Ecto neural progenitor cell (in vitro differentiated cells): ENCODE results near the gene CEACAM16.
"Not testable (repeated sequence)": the region's sequence is repeated elsewhere in the genome, so short reads cannot be mapped to it uniquely, and the experiment has no call there.

Source experiments
- DNase-seq: peaks from one replicate; pipeline ENCODE4 v3.0.0-alpha.2; 2018; ENCODE audit warnings: low spot score

CEACAM16 gene

DNA sequence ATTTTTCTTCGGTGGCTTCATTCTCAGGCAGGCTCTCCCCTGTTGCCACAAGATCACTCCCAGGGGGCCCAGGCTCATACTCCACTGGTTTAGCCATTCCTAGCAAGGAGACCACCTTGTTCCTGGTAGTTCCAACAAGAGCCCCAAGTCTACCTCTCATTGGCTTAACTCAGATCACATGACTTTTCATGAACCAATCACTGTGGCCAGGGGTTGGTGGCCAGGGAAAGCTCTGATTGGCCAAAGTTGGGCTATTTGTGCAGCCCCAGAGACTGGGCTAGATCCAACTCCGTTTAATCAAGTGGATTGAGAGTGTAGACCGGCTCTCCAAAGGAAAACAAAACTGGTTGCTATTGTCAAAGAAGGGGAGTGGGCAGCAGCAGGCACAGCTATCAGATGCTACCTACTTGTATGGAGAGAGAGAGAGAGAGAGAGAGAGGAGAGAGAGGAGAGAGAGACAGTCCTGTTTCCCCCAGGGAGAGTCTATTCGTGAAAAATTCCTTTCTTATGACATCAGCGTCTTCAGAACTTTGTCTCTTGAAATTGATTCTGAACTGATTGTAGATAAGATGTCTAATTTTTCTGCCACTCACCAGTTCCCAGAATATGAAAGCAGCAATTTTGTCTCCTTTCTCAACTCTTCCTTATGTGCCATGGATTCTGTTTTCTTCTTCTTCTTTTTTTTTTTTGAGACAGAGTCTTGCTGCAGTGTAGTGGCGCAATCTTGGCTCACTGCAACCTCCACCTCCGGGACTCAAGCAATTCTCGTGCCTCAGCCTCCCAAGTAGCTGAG lies 21.7 kb upstream of the CEACAM16 start:
- no peak for DNase-seq

DNA sequence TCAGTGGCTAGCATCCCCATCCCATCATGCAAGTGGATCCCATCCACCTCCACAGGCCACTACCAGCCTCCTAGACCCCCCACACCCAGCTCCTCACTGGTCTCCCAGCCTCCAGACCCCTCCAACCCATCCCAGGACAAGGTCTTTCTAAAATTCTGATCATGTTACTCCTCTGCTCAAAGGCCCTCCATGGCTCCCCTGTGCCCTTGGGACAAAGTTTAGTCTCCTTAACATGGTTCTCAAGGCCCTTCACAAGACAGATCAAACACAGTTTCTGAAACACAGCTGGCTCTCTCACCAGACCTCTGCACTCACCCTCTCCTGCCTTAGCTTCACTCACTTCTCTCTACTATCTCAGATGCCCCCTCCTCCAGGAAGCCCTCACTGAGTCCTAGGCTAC lies 18.4 kb upstream of the CEACAM16 start:
- DNase-seq = no peak

GRCh38 chr19:44681992-44682790 lies 16.8 kb upstream of the CEACAM16 start:
- no peak for DNase-seq

GRCh38 chr19:44682807-44683206 lies 16.1 kb upstream of the CEACAM16 start:
- DNase-seq = no peak

DNA sequence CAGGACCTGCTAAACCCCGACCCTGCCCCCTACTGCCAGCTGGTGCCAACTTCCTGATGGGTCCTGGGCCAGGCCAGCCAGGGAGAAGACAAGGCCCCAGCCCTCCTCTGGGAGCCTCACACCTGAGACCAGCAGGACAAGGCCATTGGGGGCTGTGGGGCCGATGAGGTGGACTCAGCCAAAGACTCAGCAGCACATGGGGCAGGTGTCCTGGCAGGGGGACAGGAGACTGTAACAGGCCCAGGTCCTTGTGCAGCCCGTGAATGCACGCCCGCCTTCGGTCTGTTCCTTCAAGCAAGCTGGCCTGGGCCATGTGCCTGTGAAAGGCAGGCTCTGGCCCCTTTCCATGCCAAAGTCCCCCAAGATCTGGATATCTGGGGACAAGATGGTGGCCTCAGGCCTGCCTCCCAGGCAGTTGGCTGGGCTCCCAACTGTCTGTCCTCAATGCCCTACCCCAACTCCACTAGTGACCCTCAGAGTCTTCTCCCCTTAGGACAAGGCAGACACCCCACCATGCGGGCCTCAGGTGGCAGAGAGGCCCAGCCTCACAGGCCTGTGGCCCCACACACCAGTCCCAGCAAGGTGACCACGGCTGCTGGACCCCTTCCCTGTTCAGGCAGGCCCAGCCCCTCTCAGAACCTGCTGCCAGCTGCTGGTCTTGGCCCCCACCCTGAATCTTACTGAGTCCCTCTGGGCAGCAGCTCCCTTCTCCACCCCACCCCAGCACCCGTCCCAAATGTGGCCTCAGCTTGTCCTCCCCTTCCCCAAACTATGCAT lies 15.3 kb upstream of the CEACAM16 start:
- no peak for DNase-seq

- DNase-seq = not testable (repeated sequence)
Measured at GRCh38 chr19:44684396-44684795, 14.6 kb upstream of the CEACAM16 start.

DNA sequence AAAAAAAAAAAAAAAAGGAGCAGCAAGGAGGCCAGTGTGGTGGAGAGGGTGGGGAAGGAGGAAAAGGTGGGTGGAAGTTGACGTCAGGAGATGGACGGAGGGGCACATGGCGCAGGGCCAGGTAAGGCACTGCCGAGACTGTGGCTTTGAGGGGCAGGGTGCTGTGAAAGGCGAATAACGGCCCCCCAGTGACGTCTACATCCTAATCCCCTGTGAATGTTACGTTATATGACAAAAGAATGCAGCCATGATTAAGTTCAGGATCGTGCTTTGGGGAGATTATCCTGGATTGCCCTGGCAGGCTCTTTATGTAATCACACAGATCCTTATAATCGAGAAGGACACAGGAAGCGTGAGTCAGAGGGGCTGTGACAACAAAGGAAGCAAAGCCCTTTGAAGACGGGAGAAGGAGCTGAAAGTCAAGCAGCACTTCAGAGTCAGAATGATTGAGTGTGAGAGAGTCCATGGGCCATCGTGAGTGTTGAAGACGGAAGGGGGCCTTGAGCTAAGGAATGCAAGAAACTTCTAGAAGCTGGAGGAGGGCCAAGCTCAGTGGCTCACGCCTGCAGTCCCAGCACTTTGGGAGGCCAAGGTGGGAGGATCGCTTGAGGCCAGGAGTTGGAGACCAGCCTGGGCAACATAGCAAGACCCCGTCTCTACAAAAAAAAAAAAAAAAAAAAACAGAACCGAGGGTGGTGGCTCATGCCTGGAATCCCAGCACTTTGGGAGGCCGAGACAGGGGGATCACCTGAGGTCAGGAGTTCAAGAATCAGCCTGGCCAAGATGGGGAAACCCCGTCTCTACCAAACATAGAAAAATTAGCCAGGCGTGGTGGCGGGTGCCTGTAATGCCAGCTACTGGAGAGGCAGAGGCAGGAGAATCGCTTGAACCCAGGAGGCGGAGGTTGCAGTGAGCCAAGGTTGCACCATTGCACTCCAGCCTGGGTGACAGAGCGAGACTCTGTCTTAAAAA lies 13.8 kb upstream of the CEACAM16 start:
- no peak for DNase-seq

DNA sequence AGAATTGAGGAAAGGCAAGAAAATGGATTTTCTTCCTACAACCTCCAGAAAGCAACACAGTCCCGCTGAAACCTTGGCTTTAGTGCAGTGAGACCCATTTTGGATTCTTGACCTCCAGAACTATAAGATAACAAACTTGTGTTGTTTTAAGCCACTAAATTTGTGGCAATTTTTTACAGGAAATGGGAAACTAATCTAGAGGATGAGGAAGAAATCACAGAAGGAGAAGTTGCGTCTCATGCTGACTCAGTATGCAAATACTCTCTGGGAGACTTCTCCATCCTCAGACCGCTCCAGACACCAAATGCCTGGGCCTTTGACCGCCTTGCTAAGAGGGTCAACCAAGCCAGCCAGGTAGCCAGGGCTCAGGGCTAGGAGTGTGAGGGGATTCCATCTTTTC lies 13.1 kb upstream of the CEACAM16 start:
- no peak for DNase-seq

DNA sequence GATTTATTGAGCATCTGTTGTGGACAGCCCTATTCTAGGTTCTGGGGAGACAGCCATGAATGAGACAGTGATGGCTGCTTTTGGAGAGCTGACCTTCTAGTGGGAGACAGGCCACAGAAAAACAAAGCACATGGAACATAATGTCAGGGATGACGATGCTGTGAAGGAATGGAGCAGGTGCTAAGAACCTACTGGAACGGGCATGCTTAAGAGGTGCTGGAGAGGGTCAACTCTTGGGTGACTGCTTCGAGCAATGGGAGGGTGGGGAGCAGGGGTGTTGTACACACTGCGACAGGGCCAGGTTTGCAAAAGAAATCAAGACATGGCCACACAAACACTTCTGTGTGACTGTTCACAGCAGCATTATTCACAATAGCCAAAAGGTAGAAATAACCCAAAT lies 12.1 kb upstream of the CEACAM16 start:
- DNase-seq = no peak

GRCh38 chr19:44687888-44688287 lies 11.1 kb upstream of the CEACAM16 start:
- DNase-seq = no peak

DNA sequence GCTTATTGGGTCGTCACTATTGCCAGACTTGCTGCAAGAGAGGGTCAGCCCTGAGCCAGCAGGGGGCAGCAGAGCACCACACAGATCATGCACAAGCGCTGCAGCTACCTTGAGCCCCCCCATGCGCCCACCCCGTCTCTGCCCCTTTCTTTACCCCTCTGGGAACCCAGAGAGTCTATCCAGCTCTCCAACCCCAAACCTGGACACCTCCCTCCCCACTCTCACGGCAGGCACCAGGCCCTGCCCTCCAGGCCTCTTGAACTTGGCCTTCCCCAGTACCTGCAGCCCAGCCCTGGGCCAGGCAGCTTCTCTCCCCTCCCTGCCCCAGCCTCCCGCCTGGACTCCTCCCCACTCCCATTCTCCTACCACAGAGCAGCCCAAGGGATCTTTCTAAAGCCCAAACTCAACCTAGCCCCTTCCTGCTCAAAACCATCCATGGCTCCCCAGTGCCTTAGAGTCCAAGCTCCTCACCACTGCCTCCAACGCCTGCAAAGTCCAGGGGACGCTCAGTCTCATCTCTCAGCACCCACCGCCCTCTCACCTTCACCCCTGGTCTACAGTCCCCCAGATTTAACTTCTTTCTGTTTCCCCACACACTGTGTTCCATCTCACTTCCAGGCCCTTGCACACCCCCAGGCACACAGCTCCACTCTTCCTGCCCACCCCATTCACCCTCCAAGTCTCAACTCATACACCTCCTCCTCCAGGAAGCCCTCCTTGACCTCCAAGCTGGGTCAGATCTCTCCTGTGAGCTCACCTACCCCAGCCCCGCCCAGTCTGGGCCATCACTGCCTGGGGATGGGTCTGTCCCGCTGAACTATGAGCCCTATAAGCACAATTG lies 9.4 kb upstream of the CEACAM16 start:
- peak; percentile 86 for DNase-seq

DNA sequence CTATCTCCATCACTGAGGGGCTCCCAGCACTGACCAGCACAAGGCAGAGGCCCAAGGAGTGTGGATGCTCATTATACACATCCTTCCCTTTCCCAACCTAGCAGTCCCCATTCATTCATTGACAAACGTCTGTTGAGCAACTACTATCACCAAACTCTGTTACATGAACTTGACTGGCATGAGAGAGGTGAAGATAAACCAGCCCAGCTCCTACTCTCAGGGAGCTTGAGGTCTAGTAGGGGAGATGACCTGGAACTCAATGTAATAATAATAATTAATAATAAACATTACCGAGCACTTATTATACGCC lies 8.9 kb upstream of the CEACAM16 start:
- DNase-seq = no peak

DNA sequence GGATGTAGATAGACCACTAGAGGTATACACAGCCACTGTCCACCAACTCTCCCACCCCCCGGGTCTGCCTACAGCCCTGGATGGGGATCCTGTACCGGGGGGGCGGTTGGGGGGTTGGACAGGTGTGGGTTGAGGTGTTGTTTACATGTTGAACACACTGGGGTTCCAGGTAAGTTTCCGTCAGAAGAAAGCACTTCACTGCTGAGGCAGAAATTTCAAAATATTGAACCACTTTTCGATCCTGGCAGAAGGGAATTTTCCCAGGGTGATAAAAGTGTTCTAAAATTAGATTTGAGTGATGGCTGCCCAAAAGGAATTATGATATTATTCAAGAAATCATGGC lies 6.6 kb upstream of the CEACAM16 start:
- DNase-seq = no peak

- DNase-seq = no peak
Measured at GRCh38 chr19:44694184-44694579, 4.8 kb upstream of the CEACAM16 start.

DNA sequence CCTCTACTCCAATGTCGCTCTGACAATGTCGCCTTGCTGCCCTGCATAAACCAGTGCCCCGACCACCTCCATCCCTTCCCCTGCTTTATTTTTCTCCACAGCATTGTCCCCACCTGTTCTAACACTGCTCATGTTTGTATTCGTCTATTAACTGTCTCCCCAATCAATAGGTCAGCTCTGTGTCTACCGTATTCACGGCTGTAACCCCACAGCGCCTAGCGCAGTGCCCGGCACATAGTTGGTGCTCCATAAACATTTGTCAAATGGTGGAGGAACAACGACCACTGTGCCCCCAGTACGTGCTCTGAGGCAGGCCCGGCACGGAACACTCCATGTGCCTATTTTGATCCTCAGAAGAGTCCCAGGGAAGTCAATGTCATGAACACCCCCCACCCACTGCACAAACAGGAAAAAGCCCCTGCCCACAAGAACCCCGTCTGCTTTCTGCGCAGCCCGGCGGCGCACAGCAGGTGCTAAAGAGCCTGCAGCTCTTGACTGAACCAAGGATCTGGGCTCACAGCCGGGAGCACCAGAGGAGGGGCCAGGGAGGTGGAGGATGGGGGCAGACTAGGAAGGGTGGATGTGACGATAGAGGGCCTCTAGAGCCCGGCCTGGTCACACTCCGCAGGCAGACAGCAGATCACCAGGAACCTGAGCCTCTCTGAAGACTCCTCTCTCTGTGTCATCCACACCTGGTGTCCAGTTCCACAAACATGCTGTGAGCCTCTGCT lies 1.8 kb upstream of the CEACAM16 start:
- no peak for DNase-seq

GRCh38 chr19:44697670-44698034 lies 1.3 kb upstream of the CEACAM16 start:
- no peak for DNase-seq

DNA sequence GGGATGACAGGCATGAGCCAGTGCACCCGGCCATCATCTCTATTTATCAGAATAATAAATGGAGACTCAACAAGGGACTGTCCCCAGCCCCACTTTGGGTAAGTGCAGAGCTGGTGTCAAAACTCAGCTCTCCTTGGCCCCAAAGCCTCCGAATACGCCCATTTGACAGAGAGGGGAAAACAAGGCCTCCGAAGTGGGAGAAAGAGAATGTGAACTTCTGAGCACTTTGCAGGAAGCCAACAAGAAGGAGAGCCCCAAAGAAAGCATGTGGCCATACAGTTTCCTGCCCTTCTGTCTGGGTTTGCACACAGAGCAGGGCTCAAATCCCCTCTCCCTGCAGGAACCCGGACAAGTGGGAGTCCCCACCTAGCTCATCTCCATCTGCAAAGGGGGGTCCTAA lies 1.6 kb downstream of the CEACAM16 start:
- DNase-seq = no peak

DNA sequence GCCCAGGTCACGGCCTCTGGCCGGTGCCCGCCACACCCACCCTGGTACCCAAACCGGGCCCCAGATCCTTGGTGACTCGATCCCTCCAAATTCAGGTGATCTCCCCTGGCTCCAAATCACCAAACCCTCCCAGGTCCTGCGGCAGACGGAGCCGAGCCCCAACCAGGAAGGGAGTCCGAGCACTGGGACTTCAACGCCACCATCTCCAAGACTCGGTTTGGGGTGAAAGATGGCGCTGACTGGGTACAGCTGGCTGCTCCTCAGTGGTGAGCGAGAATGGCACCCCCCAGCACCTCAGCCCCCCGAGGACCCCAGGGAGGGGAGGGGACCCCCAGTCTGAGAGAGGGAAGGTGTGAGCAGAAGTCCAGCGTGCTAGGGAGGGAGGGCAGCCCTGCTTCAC lies 2.3 kb downstream of the CEACAM16 start:
- DNase-seq = no peak

GRCh38 chr19:44702551-44703176 lies 3.7 kb downstream of the CEACAM16 start:
- no peak for DNase-seq
